Mucosa of descending colon (tissue), 3 donors: ENCODE results near the gene ERV3-1. TPM values are rescaled to one million over a fixed set of nuclear protein-coding genes. Genes with fewer than 3 reads are reported as not detected.

Source experiments
- ATAC-seq: fragments of 200-7000 bp; cut with Tn5 transposase; one replicate; pipeline ENCODE4 v1.9.1; 2020; ENCODE audit warnings: mild to moderate bottlenecking, moderate library complexity
- DNase-seq, 3 donors: peaks; one replicate each; pipeline ENCODE4 v3.0.0-alpha.2; 2020
- H3K36me3 ChIP-seq: fragments of 200-600 bp; one replicate; pipeline ENCODE4 v1.8.0; 2021; ENCODE audit warnings: low read depth, mild to moderate bottlenecking
- H3K4me1 ChIP-seq: fragments of 200-600 bp; one replicate; pipeline ENCODE4 v1.8.0; 2021; ENCODE audit warnings: low read depth, mild to moderate bottlenecking
- H3K4me3 ChIP-seq: fragments of 200-600 bp; one replicate; pipeline ENCODE4 v1.8.0; 2021; ENCODE audit warnings: mild to moderate bottlenecking
- H3K9me3 ChIP-seq: fragments of 200-600 bp; one replicate; pipeline ENCODE4 v1.8.0; 2021; ENCODE audit warnings: mild to moderate bottlenecking
- CTCF ChIP-seq: fragments of 200-600 bp; IDR thresholded peaks from one replicate; pipeline ENCODE4 v1.8.0; 2022; ENCODE audit warnings: antibody characterized with exemption, mild to moderate bottlenecking
- intact Hi-C, 2 donors: fragments of 100-400 bp; cut with DNase I in 1 of 2; cut with micrococcal nuclease in 1 of 2; formaldehyde crosslinking; loops; one replicate each; pipeline versions ENCODE4 v1.11.0 to v1.11.1; 2022; cut with DNase I, micrococcal nuclease
- total RNA-seq, 3 donors: library from RNA; stranded (reverse); fragmentation: NEBNext Ultra II Directional in 2 of 3; extraction: Animal tissue kit (Norgen Biotek cat#: 25700) in 2 of 3; gene quantifications; one replicate each; pipeline versions ENCODE4 v1.2.1 to v1.2.4, GENCODE V29; 2021 to 2023
- donor health status: DM: no; HTN: no; CAD: no; lungs with moderate emphysema.
- donor health status: DM: no; HTN: no; CAD: no.
- donor health status: DM: no; HTN: yes; CAD: no.

The ERV3-1 gene
- total RNA-seq, 3 donors from 2014 or later = 6.8 to 13.5 (median 9.0) TPM

GRCh38 chr7:64990936-64991335 is 15.6 kb downstream of the ERV3-1 start, which contains the start of gene ZNF117:
Gene ZNF117 (minus strand): TSS chr7:64991036.
- intact Hi-C loops = no loop called here
- H3K9me3 ChIP-seq = peaks cover 75% of the 10 kb centered on the region
- no peaks in the 10 kb centered on the region for H3K36me3 ChIP-seq
- H3K4me1 ChIP-seq = no peaks in the 10 kb centered on the region
- DNase-seq (no peak), ATAC-seq (no peak)
- TF ChIP-seq CTCF = no peak
- H3K4me3 ChIP-seq = no peak within 1 kb of the TSS

GRCh38 chr7:64990216-64990615 is 16.3 kb downstream of the ERV3-1 start:
- Histone ChIP-seq H3K4me3 (no peak overlapping the region), H3K4me1 (no peaks in the 10 kb centered on the region), H3K9me3 (peaks cover 74% of the 10 kb centered on the region), H3K36me3 (no peaks in the 10 kb centered on the region)
- intact Hi-C loops = no loop called here
- ATAC-seq (no peak), DNase-seq (no peak)
- TF ChIP-seq CTCF = no peak

- Histone ChIP-seq H3K36me3 (no peaks in the 10 kb centered on the region), H3K4me1 (no peaks in the 10 kb centered on the region), H3K9me3 (peaks cover 94% of the 10 kb centered on the region), H3K4me3 (no peak overlapping the region)
- ATAC-seq (no peak), DNase-seq (no peak)
- no peak for TF ChIP-seq CTCF
- intact Hi-C loops = no loop called here
These were observed 27.8 kb downstream of the ERV3-1 start for GRCh38 chr7:64978497-64979203.

- Histone ChIP-seq H3K9me3 (peaks cover 17% of the 10 kb centered on the region), H3K4me1 (no peaks in the 10 kb centered on the region), H3K36me3 (no peaks in the 10 kb centered on the region), H3K4me3 (no peak overlapping the region)
- intact Hi-C loops = no loop called here
- ATAC-seq (no peak), DNase-seq (no peak)
- TF ChIP-seq CTCF = no peak
These were observed 40.9 kb downstream of the ERV3-1 start for GRCh38 chr7:64965594-64965993.

DNA sequence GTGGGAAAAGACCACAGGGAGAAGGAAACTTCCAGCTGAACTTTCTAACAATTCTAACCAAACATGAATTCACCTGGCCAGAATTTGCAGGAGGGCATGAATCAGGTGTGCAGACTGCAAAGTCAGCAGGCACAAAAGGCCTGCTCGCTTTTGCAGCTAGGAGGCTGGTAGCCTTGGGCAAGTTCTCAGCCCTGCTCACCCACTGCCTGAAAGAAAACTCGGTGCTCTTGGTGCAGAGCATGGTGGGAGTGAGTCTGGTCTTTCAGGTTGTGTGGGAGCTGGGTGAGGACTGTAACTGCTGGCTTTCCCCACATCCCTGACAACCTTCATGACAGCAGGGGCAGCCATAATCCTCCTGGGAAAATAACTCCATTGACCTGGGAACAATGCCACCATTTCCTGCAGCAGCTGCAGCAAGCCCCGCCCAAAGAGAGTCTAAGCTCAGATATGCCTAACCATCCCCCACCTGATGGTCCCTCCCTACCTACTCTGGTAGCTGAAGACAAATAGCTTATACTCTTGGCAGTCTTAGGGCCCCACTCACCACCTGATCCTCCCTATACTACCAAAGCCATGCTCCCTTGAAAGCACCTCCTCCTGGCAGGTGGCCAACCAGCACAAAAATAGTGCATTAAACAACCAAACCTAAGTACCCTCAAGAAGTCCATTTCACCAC is 47.3 kb downstream of the ERV3-1 start:
- intact Hi-C loops = no loop called here
- no peak for ATAC-seq

More for the DNA sequence above, 47.3 kb downstream of the ERV3-1 start:
- Histone ChIP-seq H3K4me3 (no peak overlapping the region), H3K36me3 (no peaks in the 10 kb centered on the region), H3K4me1 (no peaks in the 10 kb centered on the region), H3K9me3 (no peaks in the 10 kb centered on the region)
- no peak for TF ChIP-seq CTCF
- no peak for DNase-seq
